ENCODE results near the gene SLC44A5. TPM values are rescaled to one million over a fixed set of nuclear protein-coding genes. Genes with fewer than 3 reads are reported as not detected.

SLC44A5 gene
- polyA plus RNA-seq, 1 experiment: 0.19 TPM

DNA sequence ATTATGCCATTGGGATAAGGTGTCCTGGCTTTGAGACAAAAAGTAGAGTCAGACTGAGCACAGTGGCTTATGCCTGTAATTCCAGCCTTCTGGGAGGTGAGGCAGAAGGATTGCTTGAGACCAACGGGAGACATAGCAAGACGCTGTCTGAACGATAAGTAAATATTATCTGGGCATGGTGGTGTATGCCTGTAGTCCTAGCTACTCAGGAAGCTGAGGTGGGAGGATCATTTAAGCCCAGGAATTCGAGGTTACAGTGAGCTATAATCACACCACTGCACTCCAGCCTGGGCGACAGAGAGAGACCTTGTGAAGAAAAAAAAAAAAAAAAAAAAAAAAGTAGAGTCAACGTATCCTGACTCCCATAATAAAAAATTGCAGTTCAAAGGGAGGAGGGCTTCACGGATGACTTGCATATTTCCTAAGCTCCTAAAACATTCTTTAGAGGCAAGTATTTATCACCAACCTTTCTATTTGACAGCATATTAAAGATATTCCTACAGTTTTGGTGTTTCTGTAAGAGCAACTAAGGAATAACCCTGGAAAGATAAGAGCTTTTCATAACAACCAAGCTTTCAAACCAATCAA lies 141.2 kb downstream of the SLC44A5 start:
- no peak for DNase-seq (ENCODE audit: low read depth, low spot score)
- H3K27ac ChIP-seq (ENCODE audit: low read depth, low read length): no peak overlapping the region
- H3K9me3 ChIP-seq (ENCODE audit: control insufficient read depth, insufficient read depth, low read length): no peaks in the 10 kb centered on the region
- TF ChIP-seq, protein P1, sequence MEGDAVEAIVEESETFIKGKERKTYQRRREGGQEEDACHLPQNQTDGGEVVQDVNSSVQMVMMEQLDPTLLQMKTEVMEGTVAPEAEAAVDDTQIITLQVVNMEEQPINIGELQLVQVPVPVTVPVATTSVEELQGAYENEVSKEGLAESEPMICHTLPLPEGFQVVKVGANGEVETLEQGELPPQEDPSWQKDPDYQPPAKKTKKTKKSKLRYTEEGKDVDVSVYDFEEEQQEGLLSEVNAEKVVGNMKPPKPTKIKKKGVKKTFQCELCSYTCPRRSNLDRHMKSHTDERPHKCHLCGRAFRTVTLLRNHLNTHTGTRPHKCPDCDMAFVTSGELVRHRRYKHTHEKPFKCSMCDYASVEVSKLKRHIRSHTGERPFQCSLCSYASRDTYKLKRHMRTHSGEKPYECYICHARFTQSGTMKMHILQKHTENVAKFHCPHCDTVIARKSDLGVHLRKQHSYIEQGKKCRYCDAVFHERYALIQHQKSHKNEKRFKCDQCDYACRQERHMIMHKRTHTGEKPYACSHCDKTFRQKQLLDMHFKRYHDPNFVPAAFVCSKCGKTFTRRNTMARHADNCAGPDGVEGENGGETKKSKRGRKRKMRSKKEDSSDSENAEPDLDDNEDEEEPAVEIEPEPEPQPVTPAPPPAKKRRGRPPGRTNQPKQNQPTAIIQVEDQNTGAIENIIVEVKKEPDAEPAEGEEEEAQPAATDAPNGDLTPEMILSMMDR (IDR thresholded peaks at IDR 0.05; ENCODE audit: low read depth, low read length): no peak
- H3K27me3 ChIP-seq (ENCODE audit: control insufficient read depth, insufficient read depth, low read length): no peaks in the 10 kb centered on the region
- POLR2A ChIA-PET: no interaction called here
- no peak overlapping the region for H3K4me3 ChIP-seq (ENCODE audit: low read depth, low read length)
- CTCF ChIA-PET: no interaction called here

DNA sequence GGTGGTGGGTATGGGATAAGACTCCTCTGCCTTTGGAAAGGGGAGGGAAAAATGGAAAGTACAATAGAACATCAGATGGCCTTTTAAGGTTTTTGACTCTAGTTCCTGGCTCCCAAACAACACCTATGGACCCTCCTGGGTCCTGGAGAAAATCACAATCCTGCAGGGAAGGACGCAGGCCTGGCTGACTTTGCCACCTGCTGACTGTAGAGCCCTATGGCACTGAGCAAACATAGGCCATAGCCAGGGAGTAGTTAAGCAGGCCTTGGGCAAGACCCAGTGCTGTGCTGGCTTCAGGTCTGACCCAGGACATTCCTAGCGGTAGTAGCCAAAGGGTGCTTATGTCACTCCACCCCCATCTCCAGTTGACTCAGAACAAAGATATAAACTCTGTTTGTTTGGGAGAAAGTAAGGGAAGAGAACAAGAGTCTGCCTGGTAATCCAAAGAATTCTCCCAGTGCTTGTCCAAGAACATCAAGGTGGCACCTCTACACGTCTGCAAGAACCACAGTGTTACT lies 149.0 kb downstream of the SLC44A5 start:
- peaks cover 5% of the 10 kb centered on the region for H3K9me3 ChIP-seq (ENCODE audit: control insufficient read depth, insufficient read depth, low read length)
- TF ChIP-seq, protein P1 (IDR thresholded peaks at IDR 0.05; ENCODE audit: low read depth, low read length): no peak

DNA sequence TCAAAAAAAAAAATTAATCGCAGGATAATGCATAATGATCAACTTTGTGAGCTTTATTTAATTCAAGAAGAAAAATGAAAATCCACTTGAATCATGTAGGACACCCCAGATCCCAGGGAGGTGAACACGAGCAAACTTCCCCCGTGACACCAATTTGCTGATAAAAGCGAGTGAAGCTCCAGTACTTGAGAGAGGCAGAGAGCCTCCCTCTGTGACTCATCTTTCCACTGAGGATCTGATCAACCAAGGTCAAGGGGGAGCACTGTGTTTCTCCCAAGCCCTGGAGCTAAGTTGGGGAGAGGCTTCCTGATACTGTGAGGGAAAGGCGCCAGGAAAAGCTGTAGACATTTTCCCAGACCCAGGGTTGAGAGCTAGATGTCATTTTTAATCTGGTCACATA lies 160.9 kb downstream of the SLC44A5 start:
- TF ChIP-seq, protein P1 (IDR thresholded peaks at IDR 0.05; ENCODE audit: low read depth, low read length): no peak
- Histone ChIP-seq H3K9me3 (ENCODE audit: control insufficient read depth, insufficient read depth, low read length) (peaks cover 12% of the 10 kb centered on the region), H3K27me3 (ENCODE audit: control insufficient read depth, insufficient read depth, low read length) (no peaks in the 10 kb centered on the region), H3K27ac (ENCODE audit: low read depth, low read length) (no peak overlapping the region), H3K4me3 (ENCODE audit: low read depth, low read length) (no peak overlapping the region)
- POLR2A ChIA-PET: no interaction called here
- no peak for DNase-seq (ENCODE audit: low read depth, low spot score)
- CTCF ChIA-PET: no interaction called here

More for the DNA sequence above, 149.0 kb downstream of the SLC44A5 start:
- Histone ChIP-seq H3K27me3 (ENCODE audit: control insufficient read depth, insufficient read depth, low read length) (no peaks in the 10 kb centered on the region), H3K27ac (ENCODE audit: low read depth, low read length) (no peak overlapping the region), H3K4me3 (ENCODE audit: low read depth, low read length) (no peak overlapping the region)
- no peak for DNase-seq (ENCODE audit: low read depth, low spot score)
- ChIA-PET CTCF (no interaction called here), POLR2A (no interaction called here)

DNA sequence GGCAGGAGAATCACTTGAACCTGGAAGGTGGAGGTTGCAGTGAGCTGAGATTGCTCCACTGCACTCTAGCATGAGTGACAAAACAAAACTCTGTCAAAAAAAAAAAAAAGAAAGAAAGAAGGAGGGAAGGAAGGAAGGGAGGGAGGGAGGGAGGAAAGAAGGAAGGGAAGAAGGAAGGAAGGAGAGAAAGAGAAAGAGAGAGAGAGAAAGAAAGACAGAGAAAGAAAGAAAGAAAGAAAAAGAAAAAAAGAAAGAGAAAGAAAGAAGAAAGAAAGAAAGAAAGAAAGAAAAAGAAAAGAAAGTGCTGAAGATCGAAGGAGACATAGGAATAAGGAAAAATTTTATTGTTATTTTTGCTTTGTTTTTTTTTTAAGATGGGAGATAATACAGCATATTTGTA lies 166.7 kb downstream of the SLC44A5 start:
- H3K9me3 ChIP-seq (ENCODE audit: control insufficient read depth, insufficient read depth, low read length): no peaks in the 10 kb centered on the region; the same call in 1 of the 2 replicates
- H3K27ac ChIP-seq (ENCODE audit: low read depth, low read length): no peak overlapping the region
- H3K4me3 ChIP-seq (ENCODE audit: low read depth, low read length): no peak overlapping the region
- no peaks in the 10 kb centered on the region for H3K27me3 ChIP-seq (ENCODE audit: control insufficient read depth, insufficient read depth, low read length)
- ChIA-PET POLR2A (no interaction called here), CTCF (no interaction called here)
- TF ChIP-seq, protein P1 (IDR thresholded peaks at IDR 0.05; ENCODE audit: low read depth, low read length): no peak
- no peak for DNase-seq (ENCODE audit: low read depth, low spot score)

DNA sequence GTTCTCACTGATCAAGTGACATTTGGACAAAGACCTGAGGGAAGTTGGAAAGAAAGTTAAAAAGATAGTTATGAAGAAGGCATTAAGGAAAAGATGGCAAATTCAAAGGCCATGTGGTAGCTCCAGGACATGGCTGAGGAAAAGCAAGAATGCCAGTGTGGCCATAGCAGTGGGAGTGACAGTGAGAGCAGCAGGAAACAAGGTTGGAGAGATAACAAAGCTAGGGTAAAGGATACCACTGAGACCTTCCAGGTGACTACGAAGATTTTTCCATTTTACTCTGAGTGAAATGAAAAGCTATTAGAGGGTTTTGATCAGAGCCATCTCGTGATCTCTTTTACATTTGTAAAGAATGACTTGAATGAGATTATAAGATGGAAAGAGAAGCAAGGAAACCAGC lies 170.6 kb downstream of the SLC44A5 start:
- no peaks in the 10 kb centered on the region; the same call in 1 of the 2 replicates for H3K9me3 ChIP-seq (ENCODE audit: control insufficient read depth, insufficient read depth, low read length)
- no peak overlapping the region for H3K27ac ChIP-seq (ENCODE audit: low read depth, low read length)
- no peaks in the 10 kb centered on the region for H3K27me3 ChIP-seq (ENCODE audit: control insufficient read depth, insufficient read depth, low read length)
- no peak overlapping the region for H3K4me3 ChIP-seq (ENCODE audit: low read depth, low read length)
- TF ChIP-seq, protein P1 (IDR thresholded peaks at IDR 0.05; ENCODE audit: low read depth, low read length): no peak
- ChIA-PET POLR2A (no interaction called here), CTCF (no interaction called here)
- no peak for DNase-seq (ENCODE audit: low read depth, low spot score)

Measured in AG04450 (cell line).